HepG2 (cell line): ENCODE measurements around the gene ABRACL. TPM values are rescaled to one million over a fixed set of nuclear protein-coding genes. Genes with fewer than 3 reads are reported as not detected.

Experiments
- AKNA ChIP-seq: sonication (generic); formaldehyde crosslinking; IDR thresholded peaks from 2 replicates; pipeline ENCODE4 v1.4.0; 2020; ENCODE audit warnings: missing genetic modification reagents, borderline replicate concordance
- ARHGAP35 ChIP-seq: sonication (generic); formaldehyde crosslinking; IDR thresholded peaks from 2 replicates; pipeline ENCODE4 v1.9.0; 2022; ENCODE audit warnings: mild to moderate bottlenecking, inconsistent platforms, moderate library complexity, missing genetic modification reagents, borderline replicate concordance
- CBX1 ChIP-seq: IDR thresholded peaks from one replicate; pipeline ENCODE4 v1.6.1; 2016; ENCODE audit warnings: antibody characterized with exemption, low read depth
- CREB3 ChIP-seq: sonication (generic); formaldehyde crosslinking; IDR thresholded peaks from 2 replicates; pipeline ENCODE4 v1.5.0; 2020; ENCODE audit warnings: missing genetic modification reagents
- HDAC6 ChIP-seq: fragments of 200-600 bp; sonication (generic); IDR thresholded peaks from 2 replicates; pipeline ENCODE4 v1.7.0; 2017; ENCODE audit warnings: mild to moderate bottlenecking, antibody characterized with exemption, low read length, low read depth
- HMG20B ChIP-seq: conservative IDR thresholded peaks from 2 replicates; pipeline ENCODE4 v1.6.1; 2016; ENCODE audit warnings: missing genetic modification reagents, missing compliant biosample characterization
- HOXA3 ChIP-seq: sonication (generic); formaldehyde crosslinking; IDR thresholded peaks from 2 replicates; pipeline ENCODE4 v1.5.0; 2020; ENCODE audit warnings: missing genetic modification reagents
- IRX3 ChIP-seq: sonication (generic); formaldehyde crosslinking; IDR thresholded peaks from 2 replicates; pipeline ENCODE4 v1.8.1; 2023; ENCODE audit warnings: mild to moderate bottlenecking, low read depth, missing genetic modification reagents, borderline replicate concordance
- JUND ChIP-seq: sonication (generic); formaldehyde crosslinking; IDR thresholded peaks from 2 replicates; pipeline ENCODE4 v1.8.0; 2022; ENCODE audit warnings: mild to moderate bottlenecking, missing genetic modification reagents
- NFYB ChIP-seq: sonication (generic); formaldehyde crosslinking; IDR thresholded peaks from 2 replicates; pipeline ENCODE4 v1.4.0; 2020; ENCODE audit warnings: missing genetic modification reagents
- PITX1 ChIP-seq: sonication (generic); formaldehyde crosslinking; IDR thresholded peaks from 2 replicates; pipeline ENCODE4 v1.5.1; 2020; ENCODE audit warnings: mild to moderate bottlenecking, missing genetic modification reagents
- PRMT3 ChIP-seq: sonication (generic); formaldehyde crosslinking; IDR thresholded peaks from 2 replicates; pipeline ENCODE4 v1.8.1; 2022; ENCODE audit warnings: low read depth, mild to moderate bottlenecking, moderate library complexity, missing genetic modification reagents, borderline replicate concordance
- SRSF1 ChIP-seq: fragments of 200-400 bp; formaldehyde crosslinking; optimal IDR thresholded peaks from 2 replicates; pipeline ENCODE3; 2017; ENCODE audit warnings: mild to moderate bottlenecking, low read depth, low read length, moderate library complexity
- SRSF9 ChIP-seq: fragments of 200-400 bp; formaldehyde crosslinking; IDR thresholded peaks from 2 replicates; pipeline ENCODE4 v1.6.1; 2018; ENCODE audit warnings: borderline replicate concordance, mild to moderate bottlenecking, low read depth, low read length; ENCODE audit not compliant: insufficient read depth, poor library complexity, severe bottlenecking
- TGIF2 ChIP-seq: IDR thresholded peaks from 2 replicates; pipeline ENCODE4 v1.6.1; 2016; ENCODE audit warnings: control low read depth, missing compliant biosample characterization
- ZBTB26 ChIP-seq: IDR thresholded peaks from 2 replicates; pipeline ENCODE4 v1.6.1; 2016; ENCODE audit warnings: missing compliant biosample characterization, missing genetic modification reagents, borderline replicate concordance
- ZNF138 ChIP-seq: sonication (generic); formaldehyde crosslinking; IDR thresholded peaks from 2 replicates; pipeline ENCODE4 v1.5.0; 2020; ENCODE audit warnings: mild to moderate bottlenecking, low read depth, missing genetic modification reagents
- ZNF510 ChIP-seq: sonication (generic); formaldehyde crosslinking; IDR thresholded peaks from 2 replicates; pipeline ENCODE4 v1.4.0; 2020; ENCODE audit warnings: low read depth, mild to moderate bottlenecking, missing genetic modification reagents
- ZNF562 ChIP-seq: sonication (generic); formaldehyde crosslinking; IDR thresholded peaks from 2 replicates; pipeline ENCODE4 v1.8.0; 2022; ENCODE audit warnings: missing genetic modification reagents, borderline replicate concordance
- ZNF564 ChIP-seq: sonication (generic); formaldehyde crosslinking; IDR thresholded peaks from 2 replicates; pipeline ENCODE4 v1.8.1; 2023; ENCODE audit warnings: mild to moderate bottlenecking, missing genetic modification reagents
- ZNF644 ChIP-seq: IDR thresholded peaks from 2 replicates; pipeline ENCODE4 v1.6.1; 2016; ENCODE audit warnings: low read depth
- ZNF772 ChIP-seq: sonication (generic); formaldehyde crosslinking; IDR thresholded peaks from 2 replicates; pipeline ENCODE4 v1.5.0; 2020; ENCODE audit warnings: mild to moderate bottlenecking, missing genetic modification reagents
- ZNF839 ChIP-seq: sonication (generic); formaldehyde crosslinking; IDR thresholded peaks from 2 replicates; pipeline ENCODE4 v1.4.0; 2020; ENCODE audit warnings: missing genetic modification reagents, mild to moderate bottlenecking, borderline replicate concordance
- polyA plus RNA-seq, 8 experiments: library from polyadenylated mRNA; depleted of rRNA in 3 of 8; stranded (reverse) in 7 of 8; unstranded in 1 of 8; fragments of >200 nt; fragmentation: Illumina TruSeq in 4 of 8; extraction: Trizol in 4 of 8; gene quantifications; 2 replicates each; pipeline versions ENCODE4 v1.2.1 to v1.2.3, GENCODE V29; 2011 to 2016; ENCODE audit warnings: low read depth in 4 of 8, missing spikeins in 1 of 8, mixed read lengths in 1 of 8; ENCODE audit not compliant: insufficient read depth in 1 of 8
- total RNA-seq, 5 experiments: library from RNA; depleted of rRNA; stranded (reverse); fragments of >200 nt; fragmentation: Illumina TruSeq; extraction: Trizol; gene quantifications; 2 replicates each; pipeline ENCODE4 v1.2.3, GENCODE V29; 2016; ENCODE audit warnings: low read depth in 1 of 5

ABRACL gene
- total and polyA plus RNA-seq, 2 of the 13 experiments (the other 11 are each of a cell fraction or from before 2014, with no cell fraction given): 1.4 to 5.4 TPM

- TF ChIP-seq NFYB (CRISPR knock-in tag) (no peak), ZNF562 (CRISPR knock-in tag) (no peak), JUND (CRISPR knock-in tag) (no peak), HDAC6 (no peak), ZNF510 (peak; percentile 83; the same call in 1 of the 2 replicates), PRMT3 (CRISPR knock-in tag) (no peak), ARHGAP35 (CRISPR knock-in tag) (no peak), CBX1 (no peak), HMG20B (CRISPR knock-in tag) (no peak), HOXA3 (CRISPR knock-in tag) (peak; percentile 16; the same call in 1 of the 2 replicates), SRSF9 (no peak), PITX1 (CRISPR knock-in tag) (no peak), SRSF1 (peak; percentile 77), IRX3 (0 out of 2 replicates have a peak, but pooled peaks have one; percentile 3), ZBTB26 (CRISPR knock-in tag) (no peak), ZNF138 (CRISPR knock-in tag) (no peak), CREB3 (CRISPR knock-in tag) (no peak), AKNA (CRISPR knock-in tag) (no peak), ZNF564 (CRISPR knock-in tag) (0 out of 2 replicates have a peak, but pooled peaks have one; percentile 8), ZNF839 (CRISPR knock-in tag) (no peak), TGIF2 (CRISPR knock-in tag) (peak; percentile 77; the same call in 1 of the 2 replicates), ZNF644 (no peak), ZNF772 (peak; percentile 53; the same call in 1 of the 2 replicates)
These were observed at the start of gene ABRACL (continued) for GRCh38 chr6:139028658-139029469.
